Fibroblast of skin of right biceps (primary cell): ENCODE measurements around the gene SRPRB.

Experiments
- DNase-seq: peaks from one replicate; pipeline ENCODE4 v3.0.0-alpha.2; 2013

The SRPRB gene

GRCh38 chr3:133828576-133829309 lies 23.1 kb downstream of the SRPRB start:
- no peak for DNase-seq

GRCh38 chr3:133829310-133829707 lies 23.7 kb downstream of the SRPRB start:
- no peak for DNase-seq

GRCh38 chr3:133830071-133830470 lies 24.5 kb downstream of the SRPRB start:
- no peak for DNase-seq

- DNase-seq = no peak
These were observed 26.6 kb downstream of the SRPRB start for GRCh38 chr3:133831966-133832801.

GRCh38 chr3:133832802-133833144 lies 27.2 kb downstream of the SRPRB start:
- DNase-seq = no peak

GRCh38 chr3:133833267-133833666 lies 27.7 kb downstream of the SRPRB start:
- DNase-seq = no peak

- DNase-seq = no peak
These were observed 28.4 kb downstream of the SRPRB start for GRCh38 chr3:133833880-133834620.

- no peak for DNase-seq
These were observed 29.2 kb downstream of the SRPRB start for GRCh38 chr3:133834621-133835417.

- DNase-seq = no peak
These were observed 29.8 kb downstream of the SRPRB start for GRCh38 chr3:133835418-133835743.

- DNase-seq = no peak
These were observed 30.3 kb downstream of the SRPRB start for GRCh38 chr3:133835961-133836360.

GRCh38 chr3:133836497-133837158 lies 31.0 kb downstream of the SRPRB start:
- DNase-seq = no peak

- no peak for DNase-seq
These were observed 32.1 kb downstream of the SRPRB start for GRCh38 chr3:133837487-133838295.

GRCh38 chr3:133838296-133838789 lies 32.7 kb downstream of the SRPRB start:
- DNase-seq = no peak

GRCh38 chr3:133838916-133839800 lies 33.5 kb downstream of the SRPRB start:
- DNase-seq = no peak

- DNase-seq = no peak
These were observed 34.6 kb downstream of the SRPRB start for GRCh38 chr3:133840055-133840737.

GRCh38 chr3:133840767-133841166 lies 35.2 kb downstream of the SRPRB start:
- DNase-seq = no peak

- no peak for DNase-seq
These were observed 35.6 kb downstream of the SRPRB start for GRCh38 chr3:133841196-133841595.

- DNase-seq = no peak
These were observed 36.5 kb downstream of the SRPRB start for GRCh38 chr3:133842158-133842557.

- peak; percentile 5 for DNase-seq
These were observed 38.0 kb downstream of the SRPRB start for GRCh38 chr3:133843634-133844033.

GRCh38 chr3:133845127-133845526 lies 39.5 kb downstream of the SRPRB start:
- DNase-seq = no peak
